Measurements from ENCODE around the gene HENMT1.

GRCh38 chr1:108692724-108693655 lies 32.1 kb upstream of the HENMT1 start:
- peak; percentile 34 for TF ChIP-seq CTCF (IDR thresholded peaks at IDR 0.05; ENCODE audit: insufficient read depth, low read length, poor library complexity, severe bottlenecking)
- no peak for TF ChIP-seq EZH2phosphoT487 (conservative IDR thresholded peaks at IDR 0.05; ENCODE audit: low read length)
